Measurements from ENCODE around the gene PTPRN2. TPM values are rescaled to one million over a fixed set of nuclear protein-coding genes. Genes with fewer than 3 reads are reported as not detected.
A peak's percentile ranks its signal among the peaks of the same experiment; 100 is the strongest.

PTPRN2 gene
- total and polyA plus RNA-seq, 2 of the 8 experiments (the other 6 are each of a cell fraction or from before 2014, with no cell fraction given): 2.6 to 4.5 TPM

DNA sequence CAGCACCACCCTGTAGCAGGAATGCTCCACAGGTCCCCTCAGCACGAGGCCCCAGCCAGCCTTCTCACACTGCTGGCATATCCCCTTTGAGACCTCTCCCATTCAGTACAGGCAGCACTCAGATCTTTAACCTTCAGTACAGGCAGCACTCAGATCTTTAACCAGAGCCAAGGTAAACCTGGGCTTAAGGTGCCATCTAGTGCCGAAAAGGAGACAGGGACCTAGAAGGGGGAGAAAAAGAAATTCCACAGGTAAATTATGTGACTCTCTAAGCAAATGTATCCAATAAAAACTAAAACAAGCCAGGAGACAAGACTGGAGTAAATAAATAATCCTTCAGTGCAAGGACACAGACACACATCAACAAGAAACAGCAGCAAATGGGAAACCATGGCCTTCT is 358.6 kb downstream of the PTPRN2 start:
- no peak overlapping the region for H3K4ac ChIP-seq (replicated peaks; ENCODE audit: insufficient read length, low read depth, low read length)
- DNase-seq (ENCODE audit: low read depth in 1 of 2, low spot score in 2 of 2) (peak in 1 of 2 experiments; percentile 15), FAIRE-seq (peak; percentile 52)
- POLR2A ChIA-PET (ENCODE audit: partially characterized antibody): no interaction called here
- H4K20me1 ChIP-seq (replicated peaks in 1 of 2; ENCODE audit: control insufficient read depth in 1 of 2, insufficient read depth in 2 of 2, low read length in 2 of 2): no peaks in the 10 kb centered on the region
- no peak overlapping the region for H3K56ac ChIP-seq (replicated peaks; ENCODE audit: insufficient read length, low read depth, low read length)
- no peak overlapping the region for H2AFZ ChIP-seq (ENCODE audit: low read length)
- H3K23me2 ChIP-seq (ENCODE audit: low read depth, low read length): no peaks in the 10 kb centered on the region
- no peak overlapping the region for H2BK15ac ChIP-seq (ENCODE audit: low read length)
- H3K23ac ChIP-seq (ENCODE audit: insufficient read length): no peak overlapping the region
- no peaks in the 10 kb centered on the region for H3K4me1 ChIP-seq (replicated peaks in 1 of 4; ENCODE audit: control insufficient read depth in 3 of 4, insufficient read depth in 4 of 4, low read length in 3 of 4)
- H2AK5ac ChIP-seq (ENCODE audit: low read depth, low read length): no peak overlapping the region
- no peak overlapping the region for H4K8ac ChIP-seq (ENCODE audit: extremely low read depth, insufficient read depth, low read length)
- no peak overlapping the region for H3K27ac ChIP-seq (ENCODE audit: low read depth, low read length)
- no peaks in the 10 kb centered on the region for H3K36me3 ChIP-seq (ENCODE audit: control insufficient read depth in 2 of 4, insufficient read depth in 4 of 4, low read length in 3 of 4)
- H2BK120ac ChIP-seq (replicated peaks; ENCODE audit: low read depth, low read length): no peak overlapping the region
- H3K4me3 ChIP-seq (ENCODE audit: extremely low read depth in 1 of 4, insufficient read depth in 2 of 4, low read depth in 3 of 4, low read length in 4 of 4): no peak overlapping the region
- H2BK20ac ChIP-seq (ENCODE audit: low read length): no peak overlapping the region
- no peak overlapping the region for H3K4me2 ChIP-seq (ENCODE audit: insufficient read depth in 1 of 2, low read depth in 2 of 2, low read length in 2 of 2)
- no peak overlapping the region for H3K14ac ChIP-seq (ENCODE audit: insufficient read length)
- H2BK12ac ChIP-seq (ENCODE audit: low read depth, low read length): 0 out of 2 replicates have a peak overlapping the region, but pooled peaks have one; percentile 65
- no peak overlapping the region for H4K5ac ChIP-seq (ENCODE audit: insufficient read length, low read depth, low read length)
- 63% methylated on average over 2 of the region's 2 CpGs; no CpG with 5 or more reads in 1 of the 2 experiments for WGBS, 2 experiments (ENCODE audit: extremely low coverage in 1 of 2, insufficient coverage in 1 of 2, insufficient read length in 1 of 2, insufficient replicate concordance in 2 of 2, low coverage in 1 of 2, low lambda C conversion rate in 2 of 2, missing lambda C conversion rate in 1 of 2)
- H4K91ac ChIP-seq (replicated peaks; ENCODE audit: insufficient read length, low read length): no peak overlapping the region
- H2BK5ac ChIP-seq (ENCODE audit: low read depth, low read length): no peak overlapping the region
- TF ChIP-seq, protein P1, sequence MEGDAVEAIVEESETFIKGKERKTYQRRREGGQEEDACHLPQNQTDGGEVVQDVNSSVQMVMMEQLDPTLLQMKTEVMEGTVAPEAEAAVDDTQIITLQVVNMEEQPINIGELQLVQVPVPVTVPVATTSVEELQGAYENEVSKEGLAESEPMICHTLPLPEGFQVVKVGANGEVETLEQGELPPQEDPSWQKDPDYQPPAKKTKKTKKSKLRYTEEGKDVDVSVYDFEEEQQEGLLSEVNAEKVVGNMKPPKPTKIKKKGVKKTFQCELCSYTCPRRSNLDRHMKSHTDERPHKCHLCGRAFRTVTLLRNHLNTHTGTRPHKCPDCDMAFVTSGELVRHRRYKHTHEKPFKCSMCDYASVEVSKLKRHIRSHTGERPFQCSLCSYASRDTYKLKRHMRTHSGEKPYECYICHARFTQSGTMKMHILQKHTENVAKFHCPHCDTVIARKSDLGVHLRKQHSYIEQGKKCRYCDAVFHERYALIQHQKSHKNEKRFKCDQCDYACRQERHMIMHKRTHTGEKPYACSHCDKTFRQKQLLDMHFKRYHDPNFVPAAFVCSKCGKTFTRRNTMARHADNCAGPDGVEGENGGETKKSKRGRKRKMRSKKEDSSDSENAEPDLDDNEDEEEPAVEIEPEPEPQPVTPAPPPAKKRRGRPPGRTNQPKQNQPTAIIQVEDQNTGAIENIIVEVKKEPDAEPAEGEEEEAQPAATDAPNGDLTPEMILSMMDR (IDR thresholded peaks at IDR 0.05; ENCODE audit: control extremely low read depth in 1 of 3, insufficient read depth in 1 of 3, low read depth in 1 of 3, low read length in 3 of 3): peak in 2 of 3 experiments; percentile 67 to 68; a peak in 3 of 4 replicates
- no peak for TF ChIP-seq ASH2L (IDR thresholded peaks at IDR 0.05; ENCODE audit: low read length)
- peak; percentile 90 to 92 for TF ChIP-seq RAD21 (IDR thresholded peaks at IDR 0.05 in 1 of 2, conservative IDR thresholded peaks at IDR 0.05 in 1 of 2; ENCODE audit: low read depth in 2 of 2, low read length in 2 of 2)
- no peaks in the 10 kb centered on the region for H3K79me1 ChIP-seq (ENCODE audit: low read depth, low read length)
- CTCF ChIA-PET (ENCODE audit: partially characterized antibody): interaction anchor here (0.8 to 2.7 kb wide), 8 partner anchors 10 to 353 kb away, joined by 3 to 9 read pairs (median 4); no protein-coding TSS in a partner anchor
- no peak overlapping the region for H3K18ac ChIP-seq (ENCODE audit: extremely low read depth, low read length)
- no peak overlapping the region for H3K9ac ChIP-seq (replicated peaks in 1 of 4; ENCODE audit: extremely low read depth in 1 of 4, low read depth in 3 of 4, low read length in 3 of 4)
- no peaks in the 10 kb centered on the region for H3K27me3 ChIP-seq (replicated peaks in 1 of 4; ENCODE audit: control insufficient read depth in 3 of 4, extremely low read depth in 1 of 4, insufficient read depth in 3 of 4, low read length in 3 of 4)
- H3K79me2 ChIP-seq (ENCODE audit: control insufficient read depth in 1 of 2, insufficient read depth in 2 of 2, low read length in 2 of 2): no peaks in the 10 kb centered on the region
- H3K9me3 ChIP-seq (ENCODE audit: insufficient read depth in 2 of 2, low read depth in 1 of 2, low read length in 1 of 2): peaks cover 7 to 19% of the 10 kb centered on the region in 2 experiments

All from H1 (cell line).